Lower lobe of right lung (tissue), 2 donors: ENCODE results near the gene PPARA. TPM values are rescaled to one million over a fixed set of nuclear protein-coding genes. Genes with fewer than 3 reads are reported as not detected.

ENCODE experiments used
- ATAC-seq, 2 donors: fragments of 200-7000 bp; cut with Tn5 transposase; one replicate each; pipeline ENCODE4 v1.9.1; 2020 to 2022; ENCODE audit warnings: mild to moderate bottlenecking in 2 of 2, moderate library complexity in 2 of 2
- DNase-seq: peaks from one replicate; pipeline ENCODE4 v3.0.0-alpha.2; 2020
- H3K27ac ChIP-seq: fragments of 200-600 bp; one replicate; pipeline ENCODE4 v1.8.0; 2022
- H3K27me3 ChIP-seq: fragments of 200-600 bp; one replicate; pipeline ENCODE4 v1.8.0; 2022; ENCODE audit warnings: low read depth
- H3K36me3 ChIP-seq: fragments of 200-600 bp; one replicate; pipeline ENCODE4 v1.8.0; 2022; ENCODE audit warnings: mild to moderate bottlenecking
- H3K4me1 ChIP-seq: fragments of 200-600 bp; one replicate; pipeline ENCODE4 v1.8.0; 2022
- H3K4me3 ChIP-seq: fragments of 200-600 bp; one replicate; pipeline ENCODE4 v1.8.0; 2022; ENCODE audit warnings: mild to moderate bottlenecking
- H3K9me3 ChIP-seq: fragments of 200-600 bp; one replicate; pipeline ENCODE4 v1.8.0; 2022
- CTCF ChIP-seq: fragments of 200-600 bp; IDR thresholded peaks from one replicate; pipeline ENCODE4 v1.8.0; 2022; ENCODE audit warnings: antibody characterized with exemption, mild to moderate bottlenecking
- intact Hi-C: fragments of 100-400 bp; cut with DNase I; formaldehyde crosslinking; loops from one replicate; pipeline ENCODE4 v1.11.0; 2022
- total RNA-seq: library from RNA; stranded (reverse); fragmentation: NEBNext Ultra II Directional; extraction: Animal tissue kit (Norgen Biotek cat#: 25700); gene quantifications from one replicate; pipeline ENCODE4 v1.2.1, GENCODE V29; 2021
- donor health status: DM: no; HTN: yes; CAD: no; lungs with severe emphysema.

The PPARA gene
- total RNA-seq, 1 donor from 2014 or later = 20.5 TPM

GRCh38 chr22:46122980-46123693 lies 27.2 kb upstream of the PPARA start:
- ATAC-seq (no peak), DNase-seq (no peak)
- H3K9me3 ChIP-seq = no peaks in the 10 kb centered on the region
- no peak overlapping the region for H3K27ac ChIP-seq
- H3K4me1 ChIP-seq = peaks cover 4% of the 10 kb centered on the region
- no peak for TF ChIP-seq CTCF
- no peaks in the 10 kb centered on the region for H3K36me3 ChIP-seq
- H3K4me3 ChIP-seq = no peak overlapping the region
- intact Hi-C loops = loop anchor here (5.0 kb wide), 1 partner anchor 189 kb away; no protein-coding TSS in a partner anchor
- H3K27me3 ChIP-seq = no peaks in the 10 kb centered on the region

GRCh38 chr22:46123694-46124382 lies 26.5 kb upstream of the PPARA start:
- intact Hi-C loops = loop anchor here (5.0 kb wide), 1 partner anchor 188 kb away; no protein-coding TSS in a partner anchor
- Histone ChIP-seq H3K27me3 (no peaks in the 10 kb centered on the region), H3K9me3 (no peaks in the 10 kb centered on the region), H3K27ac (no peak overlapping the region), H3K36me3 (no peaks in the 10 kb centered on the region), H3K4me1 (peaks cover 4% of the 10 kb centered on the region), H3K4me3 (no peak overlapping the region)
- ATAC-seq = no peak
- DNase-seq = no peak
- TF ChIP-seq CTCF = no peak

- H3K4me3 ChIP-seq = no peak overlapping the region
- no peak for DNase-seq
- no peaks in the 10 kb centered on the region for H3K9me3 ChIP-seq
- H3K27ac ChIP-seq = no peak overlapping the region
- H3K36me3 ChIP-seq = no peaks in the 10 kb centered on the region
- no peaks in the 10 kb centered on the region for H3K27me3 ChIP-seq
- H3K4me1 ChIP-seq = peaks cover 11% of the 10 kb centered on the region
- no peak for TF ChIP-seq CTCF
- no peak for ATAC-seq
- intact Hi-C loops = loop anchor here (5.0 kb wide), 1 partner anchor 188 kb away; no protein-coding TSS in a partner anchor
Measured at GRCh38 chr22:46124383-46125144, 25.8 kb upstream of the PPARA start.

GRCh38 chr22:46125311-46125710 lies 25.0 kb upstream of the PPARA start:
- no peak for TF ChIP-seq CTCF
- H3K4me3 ChIP-seq = no peak overlapping the region
- no peaks in the 10 kb centered on the region for H3K27me3 ChIP-seq
- H3K27ac ChIP-seq = no peak overlapping the region
- intact Hi-C loops = no loop called here
- peaks cover 17% of the 10 kb centered on the region for H3K4me1 ChIP-seq
- no peaks in the 10 kb centered on the region for H3K9me3 ChIP-seq
- H3K36me3 ChIP-seq = no peaks in the 10 kb centered on the region
- no peak for DNase-seq
- ATAC-seq = no peak
